ENCODE data around the gene MAP4.
"Not testable (repeated sequence)": the region's sequence is repeated elsewhere in the genome, so short reads cannot be mapped to it uniquely, and the experiment has no call there.

Gene MAP4

GRCh38 chr3:47838503-47838902 is 177.7 kb downstream of the MAP4 start:
- no peak for DNase-seq (ENCODE audit: low read depth)

- DNase-seq (ENCODE audit: low read depth), result no peak
Observed at GRCh38 chr3:47836986-47837385, 179.2 kb downstream of the MAP4 start.

- not testable (repeated sequence) for DNase-seq (ENCODE audit: low read depth)
Observed at GRCh38 chr3:47829482-47829881, 186.7 kb downstream of the MAP4 start.

- DNase-seq (ENCODE audit: low read depth), result no peak
Observed at GRCh38 chr3:47825590-47825989, 190.6 kb downstream of the MAP4 start.

GRCh38 chr3:47824541-47825473 is 191.4 kb downstream of the MAP4 start:
- DNase-seq (ENCODE audit: low read depth), result peak; percentile 61

GRCh38 chr3:47817609-47818008 is 198.6 kb downstream of the MAP4 start:
- DNase-seq (ENCODE audit: low read depth), result no peak

GRCh38 chr3:47813551-47814177 is 202.6 kb downstream of the MAP4 start:
- DNase-seq (ENCODE audit: low read depth), result no peak

- DNase-seq (ENCODE audit: low read depth), result no peak
Observed at GRCh38 chr3:47804577-47804976, 211.6 kb downstream of the MAP4 start.

- DNase-seq (ENCODE audit: low read depth), result no peak
Observed at GRCh38 chr3:47803480-47804025, 212.7 kb downstream of the MAP4 start.

GRCh38 chr3:47802734-47803479 is 213.3 kb downstream of the MAP4 start, which contains the start of gene DHX30:
DHX30 (plus strand) TSS chr3:47803138; CDS start chr3:47810684, 7,546 bp downstream.
- peak; percentile 80 for DNase-seq (ENCODE audit: low read depth)
